K562 (cell line): Measurements from ENCODE around the gene VSTM2B. TPM values are rescaled to one million over a fixed set of nuclear protein-coding genes. Genes with fewer than 3 reads are reported as not detected.

Experiments used
- BMI1 ChIP-seq: fragments of 150-350 bp; IDR thresholded peaks from 2 replicates; pipeline ENCODE4 v1.6.1; 2014; ENCODE audit warnings: low read length
- CBX1 ChIP-seq: sonication (generic); IDR thresholded peaks from 2 replicates; pipeline ENCODE4 v1.6.1; 2016; ENCODE audit warnings: antibody characterized with exemption, low read depth, mild to moderate bottlenecking
- CC2D1A ChIP-seq: fragments of 450-650 bp; IDR thresholded peaks from 2 replicates; pipeline ENCODE4 v1.6.1; 2017; ENCODE audit warnings: mild to moderate bottlenecking
- DACH1 ChIP-seq: fragments of 450-650 bp; IDR thresholded peaks from 2 replicates; pipeline ENCODE4 v1.6.1; 2018; ENCODE audit not compliant: partially characterized antibody
- SETDB1 ChIP-seq: IDR thresholded peaks from one replicate; pipeline ENCODE4 v1.6.1; 2012; ENCODE audit warnings: low read length, control low read depth, inconsistent platforms
- TCF3 ChIP-seq: sonication (generic); formaldehyde crosslinking; IDR thresholded peaks from 2 replicates; pipeline ENCODE4 v1.4.0; 2020; ENCODE audit warnings: mild to moderate bottlenecking, missing genetic modification reagents
- TFAP4 ChIP-seq: sonication (generic); formaldehyde crosslinking; IDR thresholded peaks from 2 replicates; pipeline ENCODE4 v1.8.0; 2022; ENCODE audit warnings: missing genetic modification reagents, mild to moderate bottlenecking, moderate library complexity, borderline replicate concordance
- ZBTB9 ChIP-seq: fragments of 450-650 bp; formaldehyde crosslinking; IDR thresholded peaks from 2 replicates; pipeline ENCODE4 v1.4.0; 2020; ENCODE audit warnings: mild to moderate bottlenecking, moderate library complexity
- ZNF274 ChIP-seq: IDR thresholded peaks from 2 replicates; pipeline ENCODE4 v1.6.1; 2011; ENCODE audit warnings: low read depth, mild to moderate bottlenecking, low read length, moderate library complexity, borderline replicate concordance
- ZNF407 ChIP-seq: fragments of 450-650 bp; IDR thresholded peaks from 2 replicates; pipeline ENCODE4 v1.6.1; 2016; ENCODE audit warnings: low read depth
- polyA plus RNA-seq, 8 experiments: library from polyadenylated mRNA; depleted of rRNA in 4 of 8; stranded (reverse) in 5 of 8; unstranded in 3 of 8; fragments of >200 nt; fragmentation: Nextera tagmentation in 2 of 8; fragmentation: Illumina TruSeq in 1 of 8; extraction: Ambion mirVana in 2 of 8; extraction: Trizol in 1 of 8; gene quantifications; 2 replicates each; pipeline versions ENCODE4 v1.2.1 to v1.2.3, GENCODE V29; 2011 to 2014; ENCODE audit warnings: inconsistent platforms in 1 of 8, missing spikeins in 1 of 8
- total RNA-seq, 7 experiments: library from RNA; depleted of rRNA in 6 of 7; stranded (reverse); fragments of >200 nt in 6 of 7; fragmentation: Illumina TruSeq in 2 of 7; extraction: Trizol in 2 of 7; gene quantifications; 2 replicates each; pipeline versions ENCODE4 v1.2.1 to v1.2.3, GENCODE V29; 2011 to 2021; ENCODE audit warnings: low replicate concordance in 1 of 7
- TF ChIP-seq, protein P1 (sequence below), 2 experiments: IDR thresholded peaks; 2 replicates each; pipeline ENCODE4 v1.6.1; 2012; ENCODE audit warnings: improper control_type of control experiment in 2 of 2, low read depth in 2 of 2, low read length in 2 of 2, borderline replicate concordance in 1 of 2
- TF ChIP-seq, protein P2 (sequence below): sonication (generic); formaldehyde crosslinking; IDR thresholded peaks from 2 replicates; pipeline ENCODE4 v1.9.0; 2022; ENCODE audit warnings: mild to moderate bottlenecking, missing genetic modification reagents
- TF ChIP-seq, protein P3 (sequence below): fragments of 250-450 bp; sonication (Bioruptor Pico); IDR thresholded peaks from 2 replicates; pipeline ENCODE4 v1.5.0; 2020; ENCODE audit warnings: mild to moderate bottlenecking

VSTM2B gene
- total and polyA plus RNA-seq, 9 of the 15 experiments (the other 6 are each of a cell fraction or from before 2014, with no cell fraction given): not detected

DNA sequence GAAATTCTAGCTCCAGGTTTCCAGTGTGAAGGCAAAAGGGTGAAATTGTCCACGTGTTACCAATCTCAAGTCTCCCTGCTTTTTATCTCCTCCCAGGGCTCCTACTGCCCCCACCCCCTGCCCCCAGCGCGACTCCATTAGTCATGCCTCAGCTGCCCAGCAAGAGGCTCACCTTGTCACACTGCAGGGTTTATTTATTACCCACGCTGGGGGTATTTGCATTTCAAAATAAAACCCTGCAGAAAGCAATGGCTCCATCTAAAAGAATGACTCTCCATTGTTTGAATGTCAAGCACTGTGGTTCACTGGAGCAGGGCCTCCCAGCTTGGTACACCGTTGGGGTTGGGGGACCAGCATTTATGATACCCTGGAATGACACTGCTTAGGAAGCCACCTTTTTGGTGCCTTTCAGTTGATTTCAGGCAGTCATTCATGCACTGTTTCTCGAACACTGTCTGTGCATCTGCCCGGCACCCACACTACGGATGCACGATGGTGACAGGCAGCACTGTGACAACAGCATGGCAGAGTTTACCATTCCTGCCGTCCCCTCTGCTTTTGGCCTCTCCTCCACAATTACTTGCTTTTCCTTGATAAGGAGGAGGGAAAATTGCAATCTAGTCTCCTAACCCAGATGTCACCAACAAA, 70.4 kb downstream of the VSTM2B start (continued):
- TF ChIP-seq, protein P1, sequence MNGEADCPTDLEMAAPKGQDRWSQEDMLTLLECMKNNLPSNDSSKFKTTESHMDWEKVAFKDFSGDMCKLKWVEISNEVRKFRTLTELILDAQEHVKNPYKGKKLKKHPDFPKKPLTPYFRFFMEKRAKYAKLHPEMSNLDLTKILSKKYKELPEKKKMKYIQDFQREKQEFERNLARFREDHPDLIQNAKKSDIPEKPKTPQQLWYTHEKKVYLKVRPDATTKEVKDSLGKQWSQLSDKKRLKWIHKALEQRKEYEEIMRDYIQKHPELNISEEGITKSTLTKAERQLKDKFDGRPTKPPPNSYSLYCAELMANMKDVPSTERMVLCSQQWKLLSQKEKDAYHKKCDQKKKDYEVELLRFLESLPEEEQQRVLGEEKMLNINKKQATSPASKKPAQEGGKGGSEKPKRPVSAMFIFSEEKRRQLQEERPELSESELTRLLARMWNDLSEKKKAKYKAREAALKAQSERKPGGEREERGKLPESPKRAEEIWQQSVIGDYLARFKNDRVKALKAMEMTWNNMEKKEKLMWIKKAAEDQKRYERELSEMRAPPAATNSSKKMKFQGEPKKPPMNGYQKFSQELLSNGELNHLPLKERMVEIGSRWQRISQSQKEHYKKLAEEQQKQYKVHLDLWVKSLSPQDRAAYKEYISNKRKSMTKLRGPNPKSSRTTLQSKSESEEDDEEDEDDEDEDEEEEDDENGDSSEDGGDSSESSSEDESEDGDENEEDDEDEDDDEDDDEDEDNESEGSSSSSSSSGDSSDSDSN (IDR thresholded peaks at IDR 0.05; ENCODE audit: borderline replicate concordance in 1 of 2, low read depth in 2 of 2, low read length in 2 of 2): no peak
- TF ChIP-seq, protein P2, sequence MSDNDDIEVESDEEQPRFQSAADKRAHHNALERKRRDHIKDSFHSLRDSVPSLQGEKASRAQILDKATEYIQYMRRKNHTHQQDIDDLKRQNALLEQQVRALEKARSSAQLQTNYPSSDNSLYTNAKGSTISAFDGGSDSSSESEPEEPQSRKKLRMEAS (CRISPR knock-in tag): no peak
- TF ChIP-seq SETDB1 (no peak), CC2D1A (no peak), ZNF407 (no peak), ZNF274 (no peak), ZBTB9 (CRISPR knock-in tag) (no peak), CBX1 (no peak), TCF3 (CRISPR knock-in tag) (no peak), DACH1 (no peak), TFAP4 (no peak), BMI1 (no peak)
- TF ChIP-seq, protein P3, sequence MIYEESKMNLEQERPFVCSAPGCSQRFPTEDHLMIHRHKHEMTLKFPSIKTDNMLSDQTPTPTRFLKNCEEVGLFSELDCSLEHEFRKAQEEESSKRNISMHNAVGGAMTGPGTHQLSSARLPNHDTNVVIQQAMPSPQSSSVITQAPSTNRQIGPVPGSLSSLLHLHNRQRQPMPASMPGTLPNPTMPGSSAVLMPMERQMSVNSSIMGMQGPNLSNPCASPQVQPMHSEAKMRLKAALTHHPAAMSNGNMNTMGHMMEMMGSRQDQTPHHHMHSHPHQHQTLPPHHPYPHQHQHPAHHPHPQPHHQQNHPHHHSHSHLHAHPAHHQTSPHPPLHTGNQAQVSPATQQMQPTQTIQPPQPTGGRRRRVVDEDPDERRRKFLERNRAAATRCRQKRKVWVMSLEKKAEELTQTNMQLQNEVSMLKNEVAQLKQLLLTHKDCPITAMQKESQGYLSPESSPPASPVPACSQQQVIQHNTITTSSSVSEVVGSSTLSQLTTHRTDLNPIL (CRISPR knock-in tag): no peak
